ENCODE data around the gene TATDN3.

Gene TATDN3, protein sequence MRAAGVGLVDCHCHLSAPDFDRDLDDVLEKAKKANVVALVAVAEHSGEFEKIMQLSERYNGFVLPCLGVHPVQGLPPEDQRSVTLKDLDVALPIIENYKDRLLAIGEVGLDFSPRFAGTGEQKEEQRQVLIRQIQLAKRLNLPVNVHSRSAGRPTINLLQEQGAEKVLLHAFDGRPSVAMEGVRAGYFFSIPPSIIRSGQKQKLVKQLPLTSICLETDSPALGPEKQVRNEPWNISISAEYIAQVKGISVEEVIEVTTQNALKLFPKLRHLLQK

DNA sequence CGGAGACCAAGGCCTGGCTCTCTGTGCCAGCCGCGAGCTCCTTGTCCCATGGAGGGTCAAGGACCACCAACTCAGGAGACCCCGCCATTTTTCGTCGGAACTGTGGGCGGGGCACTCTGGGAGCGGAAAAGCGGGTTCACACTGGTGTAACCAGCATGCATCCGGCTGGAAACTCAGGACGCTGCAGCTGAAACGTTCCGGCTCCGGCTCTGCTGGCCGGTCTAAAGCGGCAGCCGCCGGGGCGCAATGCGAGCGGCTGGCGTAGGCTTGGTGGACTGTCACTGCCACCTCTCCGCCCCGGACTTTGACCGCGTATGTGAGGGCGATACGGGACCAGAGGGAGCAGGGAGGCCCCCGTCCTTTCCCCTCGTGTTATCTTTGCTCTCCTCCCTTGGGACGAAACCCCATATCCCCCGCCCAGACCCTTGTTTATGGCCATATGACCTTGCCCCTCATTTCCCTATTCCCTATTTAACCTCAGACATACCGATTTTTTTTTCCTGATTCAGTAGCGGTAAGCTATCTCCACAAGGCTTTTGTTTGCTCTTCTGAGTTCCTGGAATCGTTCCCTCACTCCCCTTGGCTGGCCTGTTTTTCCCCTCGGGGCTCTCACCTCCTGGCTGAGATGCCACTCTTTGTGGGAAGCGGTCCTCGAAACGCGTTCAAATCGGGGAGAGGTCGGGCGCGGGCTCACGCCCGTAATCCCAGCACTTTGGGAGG, at the start of gene TATDN3, which contains the start of gene NSL1:
TSS of gene TATDN3 (plus strand) at position 219 of the 720 bp plus-strand sequence. CDS start at position 247, 28 bp downstream.
TSS of gene NSL1 (minus strand) at position 102 of the 720 bp plus-strand sequence. CDS start at position 88, 14 bp downstream.
- TF ChIP-seq CTCF (IDR thresholded peaks at IDR 0.05; ENCODE audit: extremely low read depth, insufficient read depth, missing control alignments), result no peak
- in situ Hi-C loops (cut with MboI; ENCODE audit: low pct_unique_long_range_greater_than_20kb, low sequenced_read_pairs, unreplicated experiment), result no loop called here
- peak; percentile 74 for DNase-seq (ENCODE audit: low spot score)

- in situ Hi-C loops (cut with MboI; ENCODE audit: low pct_unique_long_range_greater_than_20kb, low sequenced_read_pairs, unreplicated experiment), result no loop called here
- no peak for TF ChIP-seq CTCF (IDR thresholded peaks at IDR 0.05; ENCODE audit: extremely low read depth, insufficient read depth, missing control alignments)
- DNase-seq (ENCODE audit: low spot score), result no peak
These were observed 47.7 kb upstream of the TATDN3 start for GRCh38 chr1:212743901-212744475.

DNA sequence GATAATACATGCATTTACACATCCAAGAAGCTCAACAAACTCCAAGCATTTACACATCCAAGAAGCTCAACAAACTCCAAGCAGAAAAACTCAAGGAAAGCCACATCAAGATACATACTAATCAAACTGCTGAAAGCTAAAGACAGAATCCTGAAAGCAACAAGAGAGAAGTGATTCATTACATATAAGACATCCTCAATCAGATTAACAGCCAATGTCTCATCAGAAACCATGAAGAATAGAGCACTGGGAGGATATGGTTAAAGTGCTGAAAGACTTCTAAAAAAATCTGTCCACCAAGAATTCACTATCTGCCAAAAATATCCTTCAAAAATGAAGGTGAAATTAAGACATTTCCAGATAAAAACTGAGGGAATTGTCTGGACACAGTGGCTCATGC, 46.4 kb upstream of the TATDN3 start:
- in situ Hi-C loops (cut with MboI; ENCODE audit: low pct_unique_long_range_greater_than_20kb, low sequenced_read_pairs, unreplicated experiment), result no loop called here
- no peak for TF ChIP-seq CTCF (IDR thresholded peaks at IDR 0.05; ENCODE audit: extremely low read depth, insufficient read depth, missing control alignments)
- DNase-seq (ENCODE audit: low spot score), result no peak

GRCh38 chr1:212746546-212746945, 45.1 kb upstream of the TATDN3 start:
- TF ChIP-seq CTCF (IDR thresholded peaks at IDR 0.05; ENCODE audit: extremely low read depth, insufficient read depth, missing control alignments), result no peak
- DNase-seq (ENCODE audit: low spot score), result no peak
- in situ Hi-C loops (cut with MboI; ENCODE audit: low pct_unique_long_range_greater_than_20kb, low sequenced_read_pairs, unreplicated experiment), result no loop called here

DNA sequence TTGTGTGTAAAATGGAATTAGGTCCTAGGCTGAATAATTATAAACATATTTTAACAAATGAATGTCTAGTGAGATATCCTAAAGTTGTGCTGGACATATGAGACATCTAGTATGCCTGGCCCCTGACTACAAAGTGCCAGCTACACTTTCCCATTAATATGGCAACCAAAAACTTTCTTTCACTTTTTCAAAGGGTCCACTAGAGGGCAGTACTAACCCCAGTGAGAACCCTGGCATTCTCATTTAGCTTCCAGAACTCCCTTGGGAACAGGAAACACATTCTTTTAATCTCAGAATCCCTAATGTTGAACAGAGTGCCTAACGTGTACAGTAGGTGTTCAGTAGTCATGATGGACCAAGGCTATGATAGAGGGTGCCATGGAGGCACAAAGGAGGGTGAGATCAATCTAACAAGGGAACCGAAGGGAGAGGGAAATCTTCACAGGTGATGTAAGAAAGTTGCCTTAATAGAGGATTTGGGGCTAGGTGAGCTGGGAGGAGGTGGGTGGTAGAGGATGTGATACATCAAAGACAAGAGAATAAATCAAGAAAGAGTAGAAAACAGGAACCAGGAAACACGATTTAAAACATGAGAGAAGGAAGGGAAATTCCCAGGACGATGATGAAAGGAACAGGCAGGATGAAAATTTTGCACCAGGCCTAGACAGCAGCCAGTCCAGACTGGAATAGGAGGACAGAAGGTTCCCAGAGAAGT, 41.7 kb upstream of the TATDN3 start:
- peak; percentile 48 for TF ChIP-seq CTCF (IDR thresholded peaks at IDR 0.05; ENCODE audit: extremely low read depth, insufficient read depth, missing control alignments)
- DNase-seq (ENCODE audit: low spot score), result peak; percentile 20
- in situ Hi-C loops (cut with MboI; ENCODE audit: low pct_unique_long_range_greater_than_20kb, low sequenced_read_pairs, unreplicated experiment), result loop anchor here (25.0 kb wide), 1 partner anchor 88 kb away; no protein-coding TSS in a partner anchor

Data from GM13977 (cell line).